Lung (tissue), 12 donors: Measurements from ENCODE around the gene CES5A. TPM values are rescaled to one million over a fixed set of nuclear protein-coding genes. Genes with fewer than 3 reads are reported as not detected.

Experiments used
- ATAC-seq: fragments of 200-7000 bp; cut with Tn5 transposase; one replicate; pipeline ENCODE4 v1.9.1; 2020; ENCODE audit warnings: moderate number of reproducible peaks; ENCODE audit not compliant: insufficient read depth, low FRiP score
- DNase-seq, 3 donors: peaks; one replicate each; pipeline ENCODE4 v3.0.0-alpha.2; 2013 to 2017
- H3K27ac ChIP-seq, 2 donors: one replicate each; pipeline ENCODE4 v1.5.1; 2013; ENCODE audit warnings: mild to moderate bottlenecking in 2 of 2, moderate library complexity in 2 of 2, control low read depth in 1 of 2, inconsistent platforms in 1 of 2, low read depth in 1 of 2, low read length in 1 of 2
- H3K27me3 ChIP-seq, 3 donors: one replicate each; pipeline ENCODE4 v1.5.1; 2013; ENCODE audit warnings: low read length in 2 of 3; ENCODE audit not compliant: control insufficient read depth in 3 of 3, insufficient read depth in 3 of 3
- H3K36me3 ChIP-seq, 4 donors: one replicate each; pipeline ENCODE4 v1.5.1; 2013; ENCODE audit warnings: low read length in 4 of 4, mild to moderate bottlenecking in 1 of 4, moderate library complexity in 1 of 4; ENCODE audit not compliant: control insufficient read depth in 4 of 4, insufficient read depth in 4 of 4
- H3K4me1 ChIP-seq, 5 donors: one replicate each; pipeline ENCODE4 v1.5.1; 2013; ENCODE audit warnings: low read length in 5 of 5, mild to moderate bottlenecking in 2 of 5, moderate library complexity in 1 of 5; ENCODE audit not compliant: control insufficient read depth in 5 of 5, insufficient read depth in 5 of 5
- H3K4me3 ChIP-seq: one replicate; pipeline ENCODE4 v1.5.1; 2013; ENCODE audit warnings: mild to moderate bottlenecking, control low read depth, moderate library complexity
- H3K9ac ChIP-seq, 2 donors: one replicate each; pipeline ENCODE4 v1.5.1; 2013; ENCODE audit warnings: low read length in 2 of 2, control low read depth in 1 of 2; ENCODE audit not compliant: insufficient read depth in 1 of 2
- H3K9me3 ChIP-seq, 4 donors: one replicate each; pipeline ENCODE4 v1.5.1; 2013; ENCODE audit warnings: low read length in 3 of 4, mild to moderate bottlenecking in 1 of 4, moderate library complexity in 1 of 4; ENCODE audit not compliant: control insufficient read depth in 4 of 4, insufficient read depth in 3 of 4
- CTCF ChIP-seq: IDR thresholded peaks from 2 replicates; pipeline ENCODE4 v1.5.1; 2012; ENCODE audit warnings: mild to moderate bottlenecking; ENCODE audit errors: control extremely low read depth, extremely low read depth
- WGBS, 2 donors: extraction: QIAGEN DNeasy Blood & Tissue Kit; methylation state at CpG; one replicate each; pipeline ENCODE4 v1.1.7; 2013; 5-methylcytosine and 5-hydroxymethylcytosine counted together
- polyA plus RNA-seq, 2 donors: library from polyadenylated mRNA; stranded (reverse); fragments of 200-250 nt; gene quantifications; one replicate each; pipeline ENCODE4 v1.2.1, GENCODE V29; 2013
- total RNA-seq, 2 donors: library from RNA; depleted of rRNA in 1 of 2; stranded (reverse); fragments of >200 nt in 1 of 2; gene quantifications; one replicate each; pipeline ENCODE4 v1.2.1, GENCODE V29; 2014 to 2021
- donor health status: control.
- donor health status: control.
- donor health status: Bipolar disorder and iron deficiency.
- donor health status: healthy.
- donor health status: DM: yes; HTN: yes; CAD: no.

The CES5A gene
- total and polyA plus RNA-seq, 4 donors, result not detected

- Histone ChIP-seq H3K27ac (no peak overlapping the region), H3K4me3 (no peak overlapping the region), H3K27me3 (peaks cover 0 to 9% (median 3%) of the 10 kb centered on the region in 3 donors), H3K36me3 (peaks cover 0 to 43% (median 10%) of the 10 kb centered on the region in 4 donors), H3K4me1 (no peaks in the 10 kb centered on the region), H3K9me3 (peaks cover 0 to 4% (median 0%) of the 10 kb centered on the region in 4 donors), H3K9ac (no peak overlapping the region)
- TF ChIP-seq CTCF, result no peak
- DNase-seq (no peak), ATAC-seq (no peak)
- WGBS, 2 donors, result 48 to 76% methylated on average over 2 of the region's 2 CpGs
These were observed 62.2 kb downstream of the CES5A start for GRCh38 chr16:55812951-55813350.

GRCh38 chr16:55811811-55812210 is 63.4 kb downstream of the CES5A start:
- no peak for ATAC-seq

GRCh38 chr16:55810451-55810961 is 64.7 kb downstream of the CES5A start:
- ATAC-seq (no peak), DNase-seq (no peak)
- Histone ChIP-seq H3K27me3 (peaks cover 0 to 7% (median 0%) of the 10 kb centered on the region in 3 donors), H3K4me1 (no peaks in the 10 kb centered on the region), H3K27ac (no peak overlapping the region), H3K9me3 (no peaks in the 10 kb centered on the region), H3K9ac (no peak overlapping the region), H3K36me3 (peaks cover 0 to 25% (median 6%) of the 10 kb centered on the region in 4 donors), H3K4me3 (no peak overlapping the region)
- WGBS, 2 donors, result 76 to 84% methylated on average over 8 of the region's 8 CpGs
- no peak for TF ChIP-seq CTCF

More at GRCh38 chr16:55811811-55812210, 63.4 kb downstream of the CES5A start:
- Histone ChIP-seq H3K27ac (no peak overlapping the region), H3K9ac (no peak overlapping the region), H3K36me3 (peaks cover 0 to 32% (median 6%) of the 10 kb centered on the region in 4 donors), H3K4me3 (no peak overlapping the region), H3K9me3 (no peaks in the 10 kb centered on the region), H3K4me1 (no peaks in the 10 kb centered on the region), H3K27me3 (peaks cover 0 to 9% (median 0%) of the 10 kb centered on the region in 3 donors)
- no peak for TF ChIP-seq CTCF
- no peak for DNase-seq
- 57 to 72% methylated on average over 4 of the region's 4 CpGs for WGBS, 2 donors

GRCh38 chr16:55809851-55810250 is 65.3 kb downstream of the CES5A start:
- Histone ChIP-seq H3K4me1 (no peaks in the 10 kb centered on the region), H3K36me3 (peaks cover 0 to 21% (median 5%) of the 10 kb centered on the region in 4 donors), H3K4me3 (no peak overlapping the region), H3K27ac (no peak overlapping the region), H3K9me3 (no peaks in the 10 kb centered on the region), H3K9ac (no peak overlapping the region), H3K27me3 (peaks cover 0 to 4% (median 0%) of the 10 kb centered on the region in 3 donors)
- DNase-seq, result no peak
- no peak for TF ChIP-seq CTCF
- no peak for ATAC-seq
- 75 to 83% methylated on average over 4 of the region's 4 CpGs for WGBS, 2 donors
